GM21423 (cell line): Measurements from ENCODE around the gene CYP1A1.
A peak's percentile ranks its signal among the peaks of the same experiment; 100 is the strongest.

Source experiments
- ATAC-seq: cut with Tn5 transposase; IDR thresholded peaks from one replicate; pipeline ENCODE4 v1.9.1; 2021; ENCODE audit warnings: mild to moderate bottlenecking, moderate library complexity; ENCODE audit not compliant: unreplicated experiment

CYP1A1 gene

GRCh38 chr15:74696808-74697207 lies 28.5 kb downstream of the CYP1A1 start:
- ATAC-seq: no peak

DNA sequence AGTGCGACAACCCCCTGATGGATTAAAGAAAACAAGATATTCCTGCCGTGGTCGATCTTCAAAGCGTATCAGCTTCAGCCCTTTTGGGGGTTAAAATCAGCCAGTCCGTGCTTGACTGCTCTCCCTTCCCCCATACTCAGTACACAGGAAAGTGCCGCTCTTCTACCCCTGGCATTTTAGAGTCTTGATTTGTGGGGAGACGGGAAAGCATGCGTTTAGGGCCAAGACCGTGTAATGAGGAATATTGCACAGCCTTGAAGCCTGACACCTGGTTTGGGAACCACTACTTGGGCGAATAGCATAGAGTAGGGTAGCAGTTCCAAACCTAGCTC lies 29.0 kb downstream of the CYP1A1 start:
- no peak for ATAC-seq

DNA sequence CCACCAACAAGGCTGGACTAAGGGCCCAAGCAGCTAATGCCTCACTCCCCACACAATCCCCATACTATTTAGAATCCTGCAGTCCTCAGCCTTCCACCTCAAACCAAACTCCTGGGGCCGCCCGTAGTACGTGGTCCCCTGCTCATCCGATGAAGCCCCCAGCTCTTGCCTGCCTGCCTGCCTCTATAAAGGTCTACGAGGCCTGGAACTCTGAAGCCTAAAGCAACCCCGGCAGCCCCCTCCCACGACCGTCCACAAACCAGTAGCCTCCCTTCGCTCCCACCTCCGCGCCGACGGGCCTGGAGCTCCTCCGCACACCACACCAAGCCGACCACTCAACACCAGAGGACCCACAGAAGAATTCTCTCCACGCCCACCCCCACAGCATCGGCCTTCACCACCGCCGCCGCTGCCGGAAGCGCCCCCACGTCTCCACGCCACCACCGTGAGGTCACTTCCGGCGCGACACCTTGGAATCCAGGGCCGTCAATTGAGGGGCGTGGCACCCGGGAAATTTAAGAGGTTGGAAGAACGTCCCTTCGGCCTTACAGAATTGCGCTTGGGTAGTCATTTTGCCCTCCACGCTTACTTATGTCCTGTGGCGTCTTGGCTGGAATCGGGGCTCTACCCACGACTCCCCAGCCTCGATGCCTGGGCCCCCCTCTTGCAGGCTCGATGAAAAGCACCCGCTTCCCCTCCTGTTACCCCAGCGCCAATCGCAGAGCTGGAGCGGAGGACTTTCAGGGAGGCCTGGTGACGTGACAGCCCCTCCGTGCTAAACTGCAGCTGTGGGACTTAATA lies 29.5 kb downstream of the CYP1A1 start, which contains the start of gene EDC3:
Gene EDC3 (minus strand): TSS at position 428 of the 801 bp plus-strand sequence. CDS start 20,900 bp downstream, outside the sequence.
- ATAC-seq: peak; percentile 71

DNA sequence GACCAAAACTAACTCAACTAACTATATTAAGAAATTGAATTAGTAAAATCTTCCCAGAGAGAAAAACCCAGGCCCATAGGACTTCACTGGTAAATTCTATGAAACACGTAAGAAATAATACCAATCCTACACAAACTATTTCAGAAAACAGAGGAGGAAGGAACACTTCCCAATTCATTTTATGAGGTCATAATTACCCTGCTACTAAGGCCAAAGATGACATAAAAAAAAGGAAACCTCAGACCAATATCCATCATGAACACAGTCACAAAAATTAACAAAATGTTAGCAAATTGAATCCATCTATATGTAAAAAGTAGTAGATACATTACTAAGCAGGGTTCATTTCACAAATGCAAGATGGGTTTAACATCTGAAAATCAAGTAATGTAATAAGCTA lies 33.0 kb downstream of the CYP1A1 start:
- ATAC-seq: no peak

- no peak for ATAC-seq
Observed at GRCh38 chr15:74683758-74684157, 41.6 kb downstream of the CYP1A1 start.

GRCh38 chr15:74682954-74683353 lies 42.4 kb downstream of the CYP1A1 start:
- ATAC-seq: no peak

DNA sequence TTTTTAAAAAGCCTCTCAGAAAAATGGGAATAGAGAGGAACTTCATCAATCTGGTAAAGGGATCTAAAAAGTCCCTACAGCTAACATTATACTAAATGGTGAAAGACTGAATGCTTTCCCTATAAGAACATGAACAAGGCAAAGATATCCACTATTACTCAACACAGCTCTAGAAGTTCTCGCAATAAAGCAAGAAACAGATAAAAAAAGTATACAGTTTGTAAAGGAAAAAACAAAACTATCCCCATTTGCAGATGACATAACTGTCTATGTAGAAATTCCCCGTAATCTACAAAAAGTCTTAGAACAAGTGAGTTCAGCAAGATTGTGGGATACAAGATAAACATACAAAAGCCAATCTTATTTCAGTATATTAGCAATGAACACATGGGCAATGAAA lies 44.9 kb downstream of the CYP1A1 start:
- no peak for ATAC-seq

DNA sequence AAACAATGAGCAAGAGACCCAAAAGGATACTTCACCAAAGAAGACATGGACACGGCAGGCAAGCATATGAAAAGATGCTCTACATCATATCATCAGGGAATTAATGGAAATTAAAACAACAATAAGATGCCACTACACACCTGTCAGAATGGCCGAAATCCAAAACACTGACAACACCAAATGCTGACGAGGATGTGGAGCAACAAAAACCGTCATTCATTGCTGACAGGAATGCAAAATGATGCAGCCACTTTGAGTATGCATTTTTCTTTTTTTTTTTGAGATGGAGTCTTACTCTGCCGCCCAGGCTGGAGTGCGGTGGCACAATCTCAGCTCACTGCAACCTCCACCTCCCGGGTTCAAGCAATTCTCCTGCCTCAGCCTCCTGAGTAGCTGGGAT lies 48.5 kb downstream of the CYP1A1 start:
- ATAC-seq: no peak

- ATAC-seq: no peak
Observed at GRCh38 chr15:74674161-74674560, 51.2 kb downstream of the CYP1A1 start.

- ATAC-seq: no peak
Observed at GRCh38 chr15:74669627-74670026, 55.7 kb downstream of the CYP1A1 start.
